Measurements from ENCODE around the gene ADCY9.

Gene ADCY9

GRCh38 chr16:4137438-4137837 lies 21.2 kb upstream of the ADCY9 start:
- H3K4me3 ChIP-seq (ENCODE audit: low read depth, low read length): no peak overlapping the region
- no peak for TF ChIP-seq CTCF (IDR thresholded peaks at IDR 0.05; ENCODE audit: low read depth, low read length)

- H3K4me3 ChIP-seq (ENCODE audit: low read depth, low read length): no peak overlapping the region
- TF ChIP-seq CTCF (IDR thresholded peaks at IDR 0.05; ENCODE audit: low read depth, low read length): no peak
Measured at GRCh38 chr16:4136229-4136813, 20.1 kb upstream of the ADCY9 start.

- TF ChIP-seq CTCF (IDR thresholded peaks at IDR 0.05; ENCODE audit: low read depth, low read length): no peak
- no peak overlapping the region for H3K4me3 ChIP-seq (ENCODE audit: low read depth, low read length)
Measured at GRCh38 chr16:4135537-4135936, 19.3 kb upstream of the ADCY9 start.

GRCh38 chr16:4133897-4134372 lies 17.7 kb upstream of the ADCY9 start:
- TF ChIP-seq CTCF (IDR thresholded peaks at IDR 0.05; ENCODE audit: low read depth, low read length): no peak
- no peak overlapping the region for H3K4me3 ChIP-seq (ENCODE audit: low read depth, low read length)

GRCh38 chr16:4131621-4132020 lies 15.4 kb upstream of the ADCY9 start:
- no peak overlapping the region for H3K4me3 ChIP-seq (ENCODE audit: low read depth, low read length)
- TF ChIP-seq CTCF (IDR thresholded peaks at IDR 0.05; ENCODE audit: low read depth, low read length): no peak

GRCh38 chr16:4124535-4125294 lies 8.5 kb upstream of the ADCY9 start:
- TF ChIP-seq CTCF (IDR thresholded peaks at IDR 0.05; ENCODE audit: low read depth, low read length): no peak
- no peak overlapping the region for H3K4me3 ChIP-seq (ENCODE audit: low read depth, low read length)

GRCh38 chr16:4123616-4124300 lies 7.5 kb upstream of the ADCY9 start:
- TF ChIP-seq CTCF (IDR thresholded peaks at IDR 0.05; ENCODE audit: low read depth, low read length): no peak
- H3K4me3 ChIP-seq (ENCODE audit: low read depth, low read length): no peak overlapping the region
